Ishikawa (cell line): ENCODE results near the gene AVL9.

Experiments
- CEBPB ChIP-seq: IDR thresholded peaks from 2 replicates; pipeline ENCODE4 v1.6.1; 2012
- CREB1 ChIP-seq: IDR thresholded peaks from 2 replicates; pipeline ENCODE4 v1.6.1; 2012; ENCODE audit warnings: low read depth
- EP300 ChIP-seq: IDR thresholded peaks from 2 replicates; pipeline ENCODE4 v1.6.1; 2012; ENCODE audit warnings: borderline replicate concordance
- FOXM1 ChIP-seq: IDR thresholded peaks from 2 replicates; pipeline ENCODE4 v1.6.1; 2012; ENCODE audit warnings: low read depth, borderline replicate concordance
- NFIC ChIP-seq: IDR thresholded peaks from 2 replicates; pipeline ENCODE4 v1.6.1; 2012
- RAD21 ChIP-seq: IDR thresholded peaks from 2 replicates; pipeline ENCODE4 v1.6.1; 2012; ENCODE audit warnings: low read depth
- TAF1 ChIP-seq: IDR thresholded peaks from 2 replicates; pipeline ENCODE4 v1.6.1; 2012; ENCODE audit warnings: low read depth, mild to moderate bottlenecking
- TCF12 ChIP-seq: IDR thresholded peaks from 2 replicates; pipeline ENCODE4 v1.6.1; 2012; ENCODE audit warnings: low read depth
- TEAD4 ChIP-seq: IDR thresholded peaks from 2 replicates; pipeline ENCODE4 v1.6.1; 2012
- YY1 ChIP-seq: IDR thresholded peaks from 2 replicates; pipeline ENCODE4 v1.6.1; 2012; ENCODE audit warnings: low read depth
- ZBTB7A ChIP-seq: IDR thresholded peaks from 2 replicates; pipeline ENCODE4 v1.6.1; 2012; ENCODE audit warnings: low read depth
- TF ChIP-seq, protein P1 (sequence below): IDR thresholded peaks from 2 replicates; pipeline ENCODE4 v1.6.1; 2012
- TF ChIP-seq, protein P2 (sequence below): IDR thresholded peaks from 2 replicates; pipeline ENCODE4 v1.6.1; 2012; ENCODE audit warnings: low read depth, mild to moderate bottlenecking
- TF ChIP-seq, protein P3 (sequence below): IDR thresholded peaks from 2 replicates; pipeline ENCODE4 v1.6.1; 2012

The AVL9 gene

DNA sequence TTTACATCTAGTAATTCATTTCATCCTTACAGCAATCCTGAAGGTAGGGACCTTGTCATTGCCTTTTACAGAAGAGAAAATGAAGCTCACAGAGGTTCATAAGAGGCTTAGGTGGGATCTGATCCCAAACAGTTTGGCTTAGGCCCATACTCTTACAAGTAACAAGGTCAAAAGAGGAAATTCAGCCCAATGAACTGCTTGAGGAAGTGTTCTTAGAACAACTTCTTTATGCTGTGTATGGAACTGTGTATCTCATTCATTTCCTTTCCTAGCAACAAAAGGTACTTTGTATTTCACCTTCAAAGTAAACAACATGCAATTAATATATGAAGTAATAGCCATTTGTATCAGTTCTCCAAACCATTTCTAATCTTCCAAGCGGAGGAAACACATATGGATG lies 79.3 kb downstream of the AVL9 start:
- TF ChIP-seq TCF12 = no peak
- no peak for TF ChIP-seq ZBTB7A
- TF ChIP-seq RAD21 = no peak
- TF ChIP-seq, protein P1, sequence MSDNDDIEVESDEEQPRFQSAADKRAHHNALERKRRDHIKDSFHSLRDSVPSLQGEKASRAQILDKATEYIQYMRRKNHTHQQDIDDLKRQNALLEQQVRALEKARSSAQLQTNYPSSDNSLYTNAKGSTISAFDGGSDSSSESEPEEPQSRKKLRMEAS = no peak
- no peak for TF ChIP-seq EP300
- TF ChIP-seq YY1 = no peak

DNA sequence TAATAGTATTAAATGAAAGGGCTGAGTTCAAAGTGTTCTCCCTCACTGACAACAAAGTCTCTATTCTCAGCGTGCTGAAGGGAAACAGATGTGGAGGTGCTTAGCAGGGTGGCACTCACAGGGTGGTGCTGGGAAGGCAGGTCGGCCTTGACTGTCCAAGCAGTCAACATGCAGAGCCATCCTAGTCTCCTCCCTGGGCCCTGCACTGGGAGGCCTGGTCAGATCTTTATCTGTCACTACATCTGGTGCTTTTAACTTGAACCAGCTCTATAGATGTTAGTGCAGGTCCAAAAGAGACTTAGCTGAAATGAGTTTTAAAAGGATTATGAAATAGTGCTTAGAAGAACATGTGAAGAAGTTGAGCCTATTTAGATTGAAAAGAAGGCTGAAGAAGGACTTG lies 82.1 kb downstream of the AVL9 start:
- no peak for TF ChIP-seq ZBTB7A
- TF ChIP-seq, protein P2, sequence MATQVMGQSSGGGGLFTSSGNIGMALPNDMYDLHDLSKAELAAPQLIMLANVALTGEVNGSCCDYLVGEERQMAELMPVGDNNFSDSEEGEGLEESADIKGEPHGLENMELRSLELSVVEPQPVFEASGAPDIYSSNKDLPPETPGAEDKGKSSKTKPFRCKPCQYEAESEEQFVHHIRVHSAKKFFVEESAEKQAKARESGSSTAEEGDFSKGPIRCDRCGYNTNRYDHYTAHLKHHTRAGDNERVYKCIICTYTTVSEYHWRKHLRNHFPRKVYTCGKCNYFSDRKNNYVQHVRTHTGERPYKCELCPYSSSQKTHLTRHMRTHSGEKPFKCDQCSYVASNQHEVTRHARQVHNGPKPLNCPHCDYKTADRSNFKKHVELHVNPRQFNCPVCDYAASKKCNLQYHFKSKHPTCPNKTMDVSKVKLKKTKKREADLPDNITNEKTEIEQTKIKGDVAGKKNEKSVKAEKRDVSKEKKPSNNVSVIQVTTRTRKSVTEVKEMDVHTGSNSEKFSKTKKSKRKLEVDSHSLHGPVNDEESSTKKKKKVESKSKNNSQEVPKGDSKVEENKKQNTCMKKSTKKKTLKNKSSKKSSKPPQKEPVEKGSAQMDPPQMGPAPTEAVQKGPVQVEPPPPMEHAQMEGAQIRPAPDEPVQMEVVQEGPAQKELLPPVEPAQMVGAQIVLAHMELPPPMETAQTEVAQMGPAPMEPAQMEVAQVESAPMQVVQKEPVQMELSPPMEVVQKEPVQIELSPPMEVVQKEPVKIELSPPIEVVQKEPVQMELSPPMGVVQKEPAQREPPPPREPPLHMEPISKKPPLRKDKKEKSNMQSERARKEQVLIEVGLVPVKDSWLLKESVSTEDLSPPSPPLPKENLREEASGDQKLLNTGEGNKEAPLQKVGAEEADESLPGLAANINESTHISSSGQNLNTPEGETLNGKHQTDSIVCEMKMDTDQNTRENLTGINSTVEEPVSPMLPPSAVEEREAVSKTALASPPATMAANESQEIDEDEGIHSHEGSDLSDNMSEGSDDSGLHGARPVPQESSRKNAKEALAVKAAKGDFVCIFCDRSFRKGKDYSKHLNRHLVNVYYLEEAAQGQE = no peak
- no peak for TF ChIP-seq CREB1
- no peak for TF ChIP-seq TCF12
- TF ChIP-seq TAF1 = no peak

DNA sequence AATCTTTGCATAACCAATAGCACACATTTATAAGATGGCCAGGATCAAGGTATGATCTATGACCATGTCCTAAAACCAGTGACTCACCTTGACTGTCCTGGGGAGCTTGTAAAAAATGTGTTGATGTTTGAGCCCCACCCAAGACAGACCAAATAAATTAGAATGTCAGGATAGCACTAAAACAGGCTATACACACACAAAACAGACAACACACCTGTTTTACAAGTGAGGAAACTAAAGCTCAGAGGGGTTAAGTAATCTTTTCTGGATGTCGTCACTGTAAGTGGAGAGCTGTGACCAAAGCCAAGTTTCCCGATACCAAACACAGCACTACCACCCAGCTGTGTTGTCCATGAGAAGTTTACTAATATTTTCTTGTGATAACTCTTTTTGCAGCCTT lies 84.5 kb downstream of the AVL9 start:
- TF ChIP-seq, protein P2 = no peak
- TF ChIP-seq TEAD4 (no peak), TCF12 (no peak), RAD21 (no peak), ZBTB7A (no peak), CREB1 (no peak), TAF1 (no peak), NFIC (no peak), EP300 (no peak), CEBPB (no peak), YY1 (no peak), FOXM1 (no peak)
- TF ChIP-seq, protein P1 = no peak
- TF ChIP-seq, protein P3, sequence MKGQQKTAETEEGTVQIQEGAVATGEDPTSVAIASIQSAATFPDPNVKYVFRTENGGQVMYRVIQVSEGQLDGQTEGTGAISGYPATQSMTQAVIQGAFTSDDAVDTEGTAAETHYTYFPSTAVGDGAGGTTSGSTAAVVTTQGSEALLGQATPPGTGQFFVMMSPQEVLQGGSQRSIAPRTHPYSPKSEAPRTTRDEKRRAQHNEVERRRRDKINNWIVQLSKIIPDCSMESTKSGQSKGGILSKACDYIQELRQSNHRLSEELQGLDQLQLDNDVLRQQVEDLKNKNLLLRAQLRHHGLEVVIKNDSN = no peak

DNA sequence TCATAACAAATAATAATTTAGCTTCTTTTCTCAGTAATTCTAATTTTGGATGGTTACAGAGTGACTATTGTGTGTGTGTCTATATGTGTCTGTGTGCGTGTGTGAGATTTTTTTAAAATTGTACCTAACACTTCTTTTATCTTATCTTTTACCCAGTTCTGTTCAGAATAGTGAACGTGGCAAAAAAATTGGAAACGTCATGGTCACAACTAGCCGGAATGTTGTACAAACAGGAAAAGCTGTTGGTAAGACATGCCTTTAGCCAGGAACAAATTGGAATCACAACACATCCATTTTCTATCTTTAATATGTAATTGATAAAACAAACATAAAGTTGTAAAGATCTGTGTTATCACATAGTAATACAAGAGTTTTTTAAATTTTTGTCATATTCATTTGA lies 85.4 kb downstream of the AVL9 start:
- TF ChIP-seq TAF1 = no peak
- TF ChIP-seq, protein P1 = no peak
- no peak for TF ChIP-seq RAD21
- TF ChIP-seq CEBPB = no peak
- TF ChIP-seq ZBTB7A = no peak
- TF ChIP-seq, protein P2 = no peak
- TF ChIP-seq EP300 = no peak
- no peak for TF ChIP-seq TEAD4

DNA sequence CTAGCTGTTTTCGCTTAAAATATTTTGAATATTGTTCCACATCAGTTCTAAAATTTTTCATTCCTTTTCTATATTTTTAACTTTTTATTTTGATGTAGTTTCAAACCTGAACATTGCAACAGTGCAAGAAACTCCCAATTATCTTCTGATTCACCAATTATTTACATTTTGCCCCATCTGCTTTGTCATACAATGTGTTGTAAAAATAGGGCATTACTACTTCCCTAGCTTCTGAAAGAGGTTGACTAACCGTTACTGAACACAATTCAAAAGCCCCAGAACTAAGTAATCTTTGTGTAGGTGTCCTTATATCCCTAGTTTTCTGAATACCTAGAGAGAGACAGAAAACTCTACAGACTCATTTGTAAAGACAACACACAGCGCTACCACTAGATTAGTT lies 86.7 kb downstream of the AVL9 start:
- TF ChIP-seq, protein P3 = no peak
- TF ChIP-seq YY1 = no peak

GRCh38 chr7:32583791-32584190 lies 88.5 kb downstream of the AVL9 start:
- TF ChIP-seq CREB1 (no peak), TAF1 (no peak), RAD21 (no peak)
- TF ChIP-seq, protein P1 = no peak
